Endothelial cell of umbilical vein (primary cell): ENCODE data around the gene MT1G. TPM values are rescaled to one million over a fixed set of nuclear protein-coding genes. Genes with fewer than 3 reads are reported as not detected.
"Not testable (repeated sequence)": the region's sequence is repeated elsewhere in the genome, so short reads cannot be mapped to it uniquely, and the experiment has no call there.

ENCODE experiments used
- Bru-seq: library from RNA; stranded (reverse); fragments of 400-500 nt; gene quantifications from one replicate; lab custom pipeline; 2021; lab: Mats Ljungman, UMichigan
- BruChase-seq, 2 experiments: library from RNA; stranded (reverse); fragments of 400-500 nt; gene quantifications; one replicate each; lab custom pipeline; 2021; lab: Mats Ljungman, UMichigan
- BruUV-seq: library from RNA; stranded (reverse); fragments of 400-500 nt; replicated peaks from 2 replicates; lab custom pipeline; 2021; lab: Mats Ljungman, UMichigan
- CTCF ChIA-PET: fragments of 300-600, 350-600 bp; sonication (Branson Sonifier 250); formaldehyde crosslinking; loops from one replicate; lab custom pipeline; 2021; ENCODE audit warnings: antibody characterized with exemption, inconsistent platforms; lab: Charles Lee
- POLR2A ChIA-PET: fragments of 300-600, 350-600 bp; sonication (Branson Sonifier 250); formaldehyde crosslinking; loops from one replicate; lab custom pipeline; 2021; ENCODE audit warnings: antibody characterized with exemption, inconsistent platforms; lab: Charles Lee
- DNase-seq: peaks from one replicate; pipeline ENCODE4 v3.0.0-alpha.2; 2011; ENCODE audit warnings: low read depth, low spot score
- FAIRE-seq: peaks from 2 replicates; lab custom pipeline; 2011; peaks lifted over from hg19 to GRCh38; lab: Jason Lieb, UNC
- H2AFZ ChIP-seq: 2 replicates; pipeline ENCODE4 v1.6.0; 2012; ENCODE audit warnings: low read depth, low read length, control low read depth, inconsistent platforms
- H3K27ac ChIP-seq: 2 replicates; pipeline ENCODE4 v1.5.1; 2011; ENCODE audit warnings: low read depth, mild to moderate bottlenecking, control low read depth, low read length, moderate library complexity; ENCODE audit not compliant: insufficient read depth
- H3K27me3 ChIP-seq, 2 experiments: 2 replicates each; pipeline versions ENCODE4 v1.6.0 to v1.6.1; 2011; ENCODE audit warnings: low read length in 2 of 2, mixed read lengths in 1 of 2; ENCODE audit not compliant: control insufficient read depth in 2 of 2, insufficient read depth in 2 of 2
- H3K36me3 ChIP-seq, 2 experiments: 2 replicates in 1 of 2; 3 replicates in 1 of 2; pipeline ENCODE4 v1.5.1; 2011; ENCODE audit warnings: low read length in 2 of 2, mild to moderate bottlenecking in 1 of 2, moderate library complexity in 1 of 2; ENCODE audit not compliant: control insufficient read depth in 2 of 2, insufficient read depth in 2 of 2; ENCODE audit errors: extremely low read depth in 1 of 2
- H3K4me1 ChIP-seq: 3 replicates; pipeline ENCODE4 v1.5.1; 2011; ENCODE audit warnings: mild to moderate bottlenecking, low read length; ENCODE audit not compliant: control insufficient read depth, insufficient read depth; ENCODE audit errors: extremely low read depth
- H3K4me2 ChIP-seq: 2 replicates; pipeline ENCODE4 v1.6.1; 2011; ENCODE audit warnings: low read length, control low read depth, mixed read lengths; ENCODE audit not compliant: insufficient read depth
- H3K4me3 ChIP-seq, 3 experiments: fragments of 200-600 bp in 1 of 3; sonication (generic), shearing (Covaris generic) in 1 of 3; replicated peaks in 1 of 3; 2 replicates each; pipeline ENCODE4 v1.5.1; 2011 to 2016; ENCODE audit warnings: control low read depth in 3 of 3, low read length in 3 of 3, mild to moderate bottlenecking in 2 of 3, inconsistent platforms in 1 of 3, low read depth in 1 of 3, moderate library complexity in 1 of 3; ENCODE audit not compliant: insufficient read depth in 1 of 3
- H3K79me2 ChIP-seq: 2 replicates; pipeline ENCODE4 v1.6.0; 2012; ENCODE audit warnings: low read length, inconsistent platforms; ENCODE audit not compliant: control insufficient read depth, insufficient read depth
- H3K9ac ChIP-seq: replicated peaks from 2 replicates; pipeline ENCODE3; 2011; ENCODE audit warnings: low read length, control low read depth; ENCODE audit not compliant: insufficient read depth; ENCODE audit errors: extremely low read depth
- H3K9me1 ChIP-seq: replicated peaks from 3 replicates; pipeline ENCODE4 v1.6.0; 2011; ENCODE audit warnings: mild to moderate bottlenecking, low read length; ENCODE audit not compliant: control insufficient read depth, insufficient read depth; ENCODE audit errors: extremely low read depth
- H3K9me3 ChIP-seq: replicated peaks from 2 replicates; pipeline ENCODE4 v1.5.1; 2012; ENCODE audit warnings: low read length, inconsistent platforms; ENCODE audit not compliant: control insufficient read depth, insufficient read depth
- H4K20me1 ChIP-seq: replicated peaks from 2 replicates; pipeline ENCODE3; 2011; ENCODE audit warnings: mild to moderate bottlenecking, low read length; ENCODE audit not compliant: control insufficient read depth, insufficient read depth; ENCODE audit errors: extremely low read depth
- EZH2 ChIP-seq: IDR thresholded peaks from 2 replicates; pipeline ENCODE4 v1.6.1; 2012; ENCODE audit warnings: borderline replicate concordance, low read depth, mild to moderate bottlenecking, moderate library complexity, low read length, inconsistent platforms; ENCODE audit not compliant: severe bottlenecking
- MAX ChIP-seq: IDR thresholded peaks from 2 replicates; pipeline ENCODE4 v1.6.1; 2011; ENCODE audit not compliant: insufficient read depth, insufficient read length
- POLR2AphosphoS5 ChIP-seq: IDR thresholded peaks from 2 replicates; pipeline ENCODE4 v1.6.1; 2012; ENCODE audit warnings: low read depth, mild to moderate bottlenecking, control low read depth, low read length, moderate library complexity; ENCODE audit not compliant: insufficient read depth
- dilution Hi-C: fragments of 300-500 bp; cut with MboI; formaldehyde crosslinking; loops from one replicate; pipeline ENCODE4 v1.15.0; 2019; ENCODE audit warnings: low sequenced_read_pairs; ENCODE audit not compliant: extremely low pct_ligation_motif_present
- intact Hi-C: fragments of 100-400 bp; cut with micrococcal nuclease; formaldehyde crosslinking; loops from one replicate; pipeline ENCODE4 v1.10.0; 2022
- long read RNA-seq: library from polyadenylated mRNA; stranded (forward); transcript quantifications from one replicate; pipeline ENCODE4 v2.0.0, GENCODE V29; 2021
- polyA minus RNA-seq, 3 experiments: library from RNA; depleted of rRNA, polyadenylated mRNA; stranded (reverse); fragments of >200 nt; gene quantifications; 1 replicate in 1 of 3; 2 replicates in 2 of 3; pipeline ENCODE4 v1.2.3, GENCODE V29; 2011
- polyA plus RNA-seq, 4 experiments: library from polyadenylated mRNA; depleted of rRNA in 3 of 4; stranded (reverse) in 3 of 4; unstranded in 1 of 4; fragments of >200 nt; gene quantifications; 2 replicates each; pipeline versions ENCODE4 v1.2.1 to v1.2.3, GENCODE V29; 2011 to 2012; ENCODE audit warnings: missing spikeins in 1 of 4
- total RNA-seq: library from RNA; stranded (reverse); gene quantifications from 2 replicates; pipeline ENCODE4 v1.2.3, GENCODE V29; 2021

Gene MT1G
- total RNA-seq (not detected in 2 replicates), polyA plus RNA-seq (0.53 TPM in 1 of 2 replicates, not detected in the other), polyA minus RNA-seq (not detected in 2 replicates), Bru-seq, nascent RNA (not detected), BruChase-seq, experiment 1, labeled RNA remaining after a 6-hour chase (not detected), BruChase-seq, experiment 2, labeled RNA remaining after a 2-hour chase (not detected)
- 0.59 and 2.2 TPM in 2 replicates for polyA plus RNA-seq (2011; cell fraction: cytosol; rRNA removed)
- polyA plus RNA-seq (2011; cell fraction: nucleus; rRNA removed): not detected in 2 replicates
- 0.90 and 1.6 TPM in 2 replicates for polyA plus RNA-seq (2012)
- polyA minus RNA-seq (2011; cell fraction: cytosol; rRNA and poly(A)+ RNA removed): not detected
- not detected in 2 replicates for polyA minus RNA-seq (2011; cell fraction: nucleus; rRNA and poly(A)+ RNA removed)
- long read RNA-seq: 0 reads

GRCh38 chr16:56667581-56668571 lies at the start of gene MT1G:
MT1G (minus strand) TSS chr16:56668065; CDS start chr16:56667993, 72 bp downstream.
- no peak within 1 kb of the TSS for H3K9ac ChIP-seq
- H4K20me1 ChIP-seq: no peaks in the 10 kb centered on the region
- H3K27ac ChIP-seq: no peak within 1 kb of the TSS
- POLR2A ChIA-PET: no interaction called here
- TF ChIP-seq MAX: no peak
- TF ChIP-seq POLR2AphosphoS5: no peak
- peak; percentile 68 for TF ChIP-seq EZH2
- dilution Hi-C loops: no loop called here
- BruUV-seq: no TSS peak
- no peak within 1 kb of the TSS for H3K4me3 ChIP-seq
- H3K79me2 ChIP-seq: no peaks in the 10 kb centered on the region
- peaks cover 86 to 93% of the 10 kb centered on the region in 2 experiments for H3K27me3 ChIP-seq
- H3K9me1 ChIP-seq: no peaks in the 10 kb centered on the region
- H3K4me1 ChIP-seq: peaks cover 2% of the 10 kb centered on the region
- intact Hi-C loops: no loop called here
- no peaks in the 10 kb centered on the region for H3K9me3 ChIP-seq
- FAIRE-seq (no peak), DNase-seq (no peak)
- H2AFZ ChIP-seq: no peak within 1 kb of the TSS
- no peak within 1 kb of the TSS for H3K4me2 ChIP-seq
- CTCF ChIA-PET: interaction anchor here (1.0 kb wide), 1 partner anchor 34 kb away, joined by 5 read pairs; no protein-coding TSS in a partner anchor
- H3K36me3 ChIP-seq: no peaks in the 10 kb centered on the region

GRCh38 chr16:56717532-56717931 lies 49.7 kb upstream of the MT1G start:
- H3K4me3 ChIP-seq, intact Hi-C loops, BruUV-seq, H3K9me3 ChIP-seq, dilution Hi-C loops, H3K4me1 ChIP-seq, H3K36me3 ChIP-seq, H3K9ac ChIP-seq, H3K9me1 ChIP-seq, DNase-seq, H3K27ac ChIP-seq, POLR2A ChIA-PET, H4K20me1 ChIP-seq, H3K4me2 ChIP-seq, H2AFZ ChIP-seq, FAIRE-seq, H3K79me2 ChIP-seq: not testable (repeated sequence)
- H3K27me3 ChIP-seq: peaks cover 5 to 10% of the 10 kb centered on the region in 2 experiments
- CTCF ChIA-PET: interaction anchor here (0.9 to 5.3 kb wide), 4 partner anchors 15 to 141 kb away, joined by 3 to 20 read pairs (median 4); no protein-coding TSS in a partner anchor
